Neuronal stem cell (in vitro differentiated cells): ENCODE data around the gene SHISA7.

Experiments used
- DNase-seq: peaks from one replicate; pipeline ENCODE4 v3.0.0-alpha.2; 2013; ENCODE audit warnings: low spot score
- H2AFZ ChIP-seq: one replicate; pipeline ENCODE4 v1.6.1; 2013; ENCODE audit warnings: mild to moderate bottlenecking, low read length, inconsistent platforms
- H2AK5ac ChIP-seq: 2 replicates; pipeline ENCODE4 v1.6.1; 2013; ENCODE audit warnings: low read depth, mild to moderate bottlenecking, inconsistent platforms, low read length, moderate library complexity, mixed read lengths
- H2BK120ac ChIP-seq: 2 replicates; pipeline ENCODE4 v1.6.1; 2013; ENCODE audit warnings: low read depth, mild to moderate bottlenecking, inconsistent platforms, low read length, moderate library complexity, mixed read lengths
- H2BK12ac ChIP-seq: one replicate; pipeline ENCODE4 v1.6.1; 2013; ENCODE audit warnings: low read length, inconsistent platforms
- H2BK15ac ChIP-seq: 2 replicates; pipeline ENCODE4 v1.6.1; 2013; ENCODE audit warnings: mild to moderate bottlenecking, low read length, inconsistent platforms, mixed read lengths
- H2BK5ac ChIP-seq: one replicate; pipeline ENCODE4 v1.6.1; 2013; ENCODE audit warnings: inconsistent platforms, mild to moderate bottlenecking, low read length, moderate library complexity
- H3K14ac ChIP-seq: one replicate; pipeline ENCODE4 v1.6.1; 2013; ENCODE audit warnings: low read length, inconsistent platforms
- H3K18ac ChIP-seq: 2 replicates; pipeline ENCODE4 v1.6.1; 2013; ENCODE audit warnings: low read length, inconsistent platforms
- H3K23ac ChIP-seq: 2 replicates; pipeline ENCODE4 v1.6.1; 2013; ENCODE audit warnings: low read depth, mild to moderate bottlenecking, mixed read lengths, low read length, inconsistent platforms; ENCODE audit not compliant: poor library complexity
- H3K27ac ChIP-seq: replicated peaks from 3 replicates; pipeline ENCODE4 v1.5.1; 2013; ENCODE audit warnings: low read length, inconsistent platforms
- H3K27me3 ChIP-seq, 3 experiments: 2 replicates each; pipeline ENCODE4 v1.6.1; 2013; ENCODE audit warnings: low read length in 3 of 3, mild to moderate bottlenecking in 2 of 3, inconsistent platforms in 1 of 3, low read depth in 1 of 3, mixed read lengths in 1 of 3, moderate library complexity in 1 of 3; ENCODE audit not compliant: control insufficient read depth in 3 of 3, insufficient read depth in 3 of 3
- H3K36me3 ChIP-seq, 2 donors: replicated peaks in 1 of 2; 2 replicates each; pipeline ENCODE4 v1.6.1; 2013; ENCODE audit warnings: low read length in 2 of 2; ENCODE audit not compliant: control insufficient read depth in 2 of 2, insufficient read depth in 2 of 2
- H3K4ac ChIP-seq: 2 replicates; pipeline ENCODE4 v1.6.1; 2013; ENCODE audit warnings: inconsistent platforms, mild to moderate bottlenecking, low read length, moderate library complexity
- H3K4me1 ChIP-seq, 2 donors: 1 replicate in 1 of 2; 2 replicates in 1 of 2; pipeline ENCODE4 v1.6.1; 2013; ENCODE audit warnings: low read length in 2 of 2, low read depth in 1 of 2; ENCODE audit not compliant: control insufficient read depth in 2 of 2, insufficient read depth in 1 of 2
- H3K4me2 ChIP-seq: one replicate; pipeline ENCODE4 v1.6.1; 2013; ENCODE audit warnings: mild to moderate bottlenecking, low read length, inconsistent platforms; ENCODE audit not compliant: insufficient read depth, poor library complexity, severe bottlenecking
- H3K4me3 ChIP-seq, 2 donors: 2 replicates each; pipeline ENCODE4 v1.5.1; 2013; ENCODE audit warnings: low read length in 2 of 2, mild to moderate bottlenecking in 2 of 2, inconsistent platforms in 1 of 2, moderate library complexity in 1 of 2
- H3K79me1 ChIP-seq: one replicate; pipeline ENCODE4 v1.6.1; 2013; ENCODE audit warnings: low read depth, mild to moderate bottlenecking, inconsistent platforms, low read length, moderate library complexity
- H3K9ac ChIP-seq: one replicate; pipeline ENCODE4 v1.6.1; 2013; ENCODE audit warnings: mild to moderate bottlenecking, low read depth, low read length, inconsistent platforms; ENCODE audit not compliant: poor library complexity
- H3K9me3 ChIP-seq, 2 donors: replicated peaks in 1 of 2; 2 replicates each; pipeline versions ENCODE3 to v1.6.1; 2013; ENCODE audit warnings: low read length in 2 of 2, mild to moderate bottlenecking in 2 of 2, inconsistent platforms in 1 of 2, low read depth in 1 of 2, mixed read lengths in 1 of 2, moderate library complexity in 1 of 2; ENCODE audit not compliant: control insufficient read depth in 2 of 2, insufficient read depth in 1 of 2
- H4K8ac ChIP-seq: one replicate; pipeline ENCODE4 v1.6.1; 2013; ENCODE audit warnings: low read depth, mild to moderate bottlenecking, inconsistent platforms, low read length, moderate library complexity
- H4K91ac ChIP-seq: one replicate; pipeline ENCODE4 v1.6.1; 2013; ENCODE audit warnings: low read length, low read depth, mild to moderate bottlenecking, inconsistent platforms; ENCODE audit not compliant: poor library complexity
- WGBS, 2 donors: extraction: QIAGEN DNeasy Blood & Tissue Kit; methylation state at CpG; one replicate each; pipeline ENCODE4 v1.1.7; 2013; ENCODE audit warnings: missing lambda C conversion rate in 2 of 2, mixed read lengths in 1 of 2; ENCODE audit not compliant: insufficient read length in 2 of 2, insufficient replicate concordance in 1 of 2; ENCODE audit errors: extremely low coverage in 2 of 2; 5-methylcytosine and 5-hydroxymethylcytosine counted together

The SHISA7 gene

DNA sequence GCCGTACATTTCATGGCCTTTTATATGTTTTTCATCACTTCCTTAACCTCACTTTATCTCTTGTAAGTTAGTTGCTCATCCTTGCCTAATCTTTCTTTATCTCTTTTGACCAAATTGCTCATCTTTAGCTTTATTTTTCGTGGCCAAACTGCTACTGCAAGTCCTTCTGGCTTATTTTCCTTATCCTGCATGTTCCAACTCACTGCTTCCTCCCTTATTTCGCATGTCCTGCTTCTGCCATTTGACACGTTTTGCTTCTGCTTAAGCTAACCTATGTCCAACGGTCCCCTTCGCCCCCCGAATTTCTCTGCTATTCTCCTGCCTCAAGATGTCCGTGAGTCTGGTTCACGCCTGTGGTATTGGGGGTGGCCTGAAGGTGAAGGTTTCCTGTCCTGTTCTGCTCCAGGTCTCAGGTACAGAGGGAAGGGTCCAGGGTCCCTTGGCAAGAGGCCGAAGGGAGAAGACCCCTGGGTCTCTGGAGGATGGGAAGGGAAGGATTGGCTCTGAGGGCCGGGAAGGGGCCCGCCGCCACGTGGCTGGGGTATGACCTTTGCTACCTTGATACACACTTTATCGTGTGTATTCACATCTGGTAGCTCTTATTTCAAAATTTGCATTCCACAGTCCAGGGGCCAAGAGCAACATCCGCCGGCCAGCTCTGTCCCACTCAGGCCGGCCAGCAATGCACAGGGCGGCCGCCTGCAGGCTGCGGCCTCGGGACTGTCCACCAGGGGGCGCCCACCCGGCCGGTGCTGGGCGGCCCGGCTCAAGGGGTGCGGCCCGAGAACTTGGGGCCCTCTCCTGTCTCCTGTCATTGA lies 24.3 kb upstream of the SHISA7 start:
- H3K4me3 ChIP-seq: no peak overlapping the region
- DNase-seq: no peak
- no CpG with 5 or more reads among the region's 29 CpGs for WGBS, 2 donors

GRCh38 chr19:55466241-55466614 lies 23.1 kb upstream of the SHISA7 start:
- no peak overlapping the region for H3K4me2 ChIP-seq
- no peak for DNase-seq
- peaks cover 0 to 3% of the 10 kb centered on the region in 2 donors for H3K9me3 ChIP-seq
- H2AK5ac ChIP-seq: no peak overlapping the region
- H3K4ac ChIP-seq: no peak overlapping the region
- H2BK12ac ChIP-seq: no peak overlapping the region
- H3K4me3 ChIP-seq: no peak overlapping the region
- no peak overlapping the region for H4K8ac ChIP-seq
- no CpG with 5 or more reads among the region's 4 CpGs for WGBS, 2 donors
- H3K9ac ChIP-seq: no peak overlapping the region
- H4K91ac ChIP-seq: no peak overlapping the region
- H2BK120ac ChIP-seq: no peak overlapping the region
- no peak overlapping the region for H3K23ac ChIP-seq
- H3K27me3 ChIP-seq: peaks cover 0 to 40% (median 0%) of the 10 kb centered on the region in 3 experiments
- H3K79me1 ChIP-seq: no peaks in the 10 kb centered on the region
- H2AFZ ChIP-seq: no peak overlapping the region
- no peak overlapping the region for H2BK5ac ChIP-seq
- H3K18ac ChIP-seq: no peak overlapping the region
- H3K4me1 ChIP-seq: peaks cover 4 to 27% of the 10 kb centered on the region in 2 donors
- no peaks in the 10 kb centered on the region for H3K36me3 ChIP-seq
- no peak overlapping the region for H3K27ac ChIP-seq
- H3K14ac ChIP-seq: no peak overlapping the region
- no peak overlapping the region for H2BK15ac ChIP-seq

More for the DNA sequence above, 24.3 kb upstream of the SHISA7 start:
- Histone ChIP-seq H2BK5ac (no peak overlapping the region), H3K27me3 (peaks cover 0 to 40% (median 0%) of the 10 kb centered on the region in 3 experiments), H3K9ac (no peak overlapping the region), H3K36me3 (no peaks in the 10 kb centered on the region), H4K91ac (no peak overlapping the region), H3K4ac (no peak overlapping the region), H2BK120ac (no peak overlapping the region), H2BK12ac (peak overlapping the region; percentile 89), H3K4me1 (peaks cover 2 to 23% of the 10 kb centered on the region in 2 donors), H3K9me3 (peaks cover 0 to 2% of the 10 kb centered on the region in 2 donors), H4K8ac (no peak overlapping the region), H3K23ac (peak overlapping the region; percentile 29), H2AK5ac (peak overlapping the region; percentile 92), H3K27ac (no peak overlapping the region), H2BK15ac (peak overlapping the region; percentile 5), H3K18ac (peak overlapping the region; percentile 1), H3K4me2 (no peak overlapping the region), H2AFZ (peak overlapping the region; percentile 54), H3K14ac (no peak overlapping the region), H3K79me1 (no peaks in the 10 kb centered on the region)

DNA sequence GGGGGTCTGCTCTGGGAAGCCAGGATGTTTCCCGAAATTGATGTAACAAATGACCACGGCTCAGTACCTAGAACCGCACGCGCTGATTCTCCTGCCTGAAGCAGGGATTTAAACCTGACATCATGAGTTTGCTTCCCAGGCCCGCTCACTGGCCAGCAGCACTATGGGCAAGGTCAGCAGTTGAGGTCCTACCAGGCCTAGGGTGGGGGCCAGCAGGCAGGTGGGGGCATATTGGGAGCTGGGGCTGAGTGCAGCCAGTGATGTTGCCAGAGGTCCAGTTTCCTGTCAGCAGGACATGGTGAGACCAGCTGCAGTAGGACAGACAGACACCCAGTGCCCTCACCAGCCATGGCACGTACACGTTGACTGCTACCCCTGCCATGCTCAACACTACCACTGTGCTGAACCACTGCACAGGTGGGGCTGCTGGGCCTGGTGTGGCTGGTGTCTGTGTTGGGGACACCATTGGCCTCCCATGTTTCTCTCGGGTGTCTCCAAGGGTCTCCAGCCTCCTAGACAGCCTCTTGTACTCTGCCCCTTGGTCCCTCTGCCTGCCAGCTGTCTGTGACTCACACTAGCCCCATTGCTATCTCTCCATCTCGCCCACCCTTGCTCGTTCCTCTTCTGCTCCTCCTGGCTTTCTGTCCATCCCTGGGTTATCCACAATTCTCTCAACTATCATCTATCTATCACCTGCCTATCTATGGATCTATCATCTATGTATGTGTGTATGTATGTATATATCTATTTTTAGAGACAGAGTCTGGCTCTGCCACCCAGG lies 22.6 kb upstream of the SHISA7 start:
- no peak for DNase-seq
- WGBS, 2 donors: no CpG with 5 or more reads among the region's 11 CpGs
- Histone ChIP-seq H3K27ac (no peak overlapping the region), H3K23ac (peak overlapping the region; percentile 57), H2BK15ac (peak overlapping the region; percentile 41), H2BK5ac (peak overlapping the region; percentile 49), H3K27me3 (peaks cover 0 to 40% (median 0%) of the 10 kb centered on the region in 3 experiments), H2BK12ac (peak overlapping the region; percentile 98), H3K79me1 (no peaks in the 10 kb centered on the region), H3K4me2 (no peak overlapping the region), H3K14ac (peak overlapping the region; percentile 0), H4K91ac (peak overlapping the region; percentile 87), H2AK5ac (peak overlapping the region; percentile 86), H3K4ac (peak overlapping the region; percentile 43), H3K18ac (peak overlapping the region; percentile 90), H2BK120ac (peak overlapping the region; percentile 65), H3K36me3 (no peaks in the 10 kb centered on the region), H3K4me3 (no peak overlapping the region), H3K9me3 (peaks cover 0 to 4% of the 10 kb centered on the region in 2 donors), H3K4me1 (peaks cover 4 to 27% of the 10 kb centered on the region in 2 donors), H3K9ac (peak overlapping the region; percentile 24), H4K8ac (no peak overlapping the region), H2AFZ (no peak overlapping the region)

GRCh38 chr19:55464662-55465054 lies 21.6 kb upstream of the SHISA7 start, which contains the start of gene C19orf85:
C19orf85 (minus strand) TSS chr19:55464751; CDS start chr19:55464554, 197 bp downstream.
- Histone ChIP-seq H3K4me1 (peaks cover 12 to 35% of the 10 kb centered on the region in 2 donors), H4K91ac (peak within 1 kb of the TSS; percentile 89), H3K36me3 (no peaks in the 10 kb centered on the region), H2BK12ac (peak within 1 kb of the TSS; percentile 98), H4K8ac (peak within 1 kb of the TSS; percentile 86), H3K4me3 (no peak within 1 kb of the TSS), H3K14ac (peak within 1 kb of the TSS; percentile 91), H3K9me3 (peaks cover 0 to 4% of the 10 kb centered on the region in 2 donors), H3K4ac (peak within 1 kb of the TSS; percentile 94), H2BK15ac (peak within 1 kb of the TSS; percentile 95), H2BK5ac (peak within 1 kb of the TSS; percentile 89), H3K23ac (peak within 1 kb of the TSS; percentile 61), H3K79me1 (no peaks in the 10 kb centered on the region), H2AK5ac (peak within 1 kb of the TSS; percentile 98), H2AFZ (peak within 1 kb of the TSS; percentile 53), H3K9ac (peak within 1 kb of the TSS; percentile 66), H2BK120ac (peak within 1 kb of the TSS; percentile 95), H3K4me2 (peak within 1 kb of the TSS; percentile 48), H3K27me3 (peaks cover 0 to 40% (median 0%) of the 10 kb centered on the region in 3 experiments), H3K18ac (peak within 1 kb of the TSS; percentile 95), H3K27ac (peak within 1 kb of the TSS; percentile 56)
- DNase-seq: peak; percentile 81
- WGBS, 2 donors: no CpG with 5 or more reads among the region's 14 CpGs
